Measurements from ENCODE around the gene GRIK3.

Gene GRIK3

GRCh38 chr1:36874271-36875060 lies 159.8 kb downstream of the GRIK3 start:
- no peak for DNase-seq (ENCODE audit: low read depth, low spot score)
- CTCF ChIA-PET, result no interaction called here
- POLR2A ChIA-PET, result no interaction called here
- TF ChIP-seq, protein P1, sequence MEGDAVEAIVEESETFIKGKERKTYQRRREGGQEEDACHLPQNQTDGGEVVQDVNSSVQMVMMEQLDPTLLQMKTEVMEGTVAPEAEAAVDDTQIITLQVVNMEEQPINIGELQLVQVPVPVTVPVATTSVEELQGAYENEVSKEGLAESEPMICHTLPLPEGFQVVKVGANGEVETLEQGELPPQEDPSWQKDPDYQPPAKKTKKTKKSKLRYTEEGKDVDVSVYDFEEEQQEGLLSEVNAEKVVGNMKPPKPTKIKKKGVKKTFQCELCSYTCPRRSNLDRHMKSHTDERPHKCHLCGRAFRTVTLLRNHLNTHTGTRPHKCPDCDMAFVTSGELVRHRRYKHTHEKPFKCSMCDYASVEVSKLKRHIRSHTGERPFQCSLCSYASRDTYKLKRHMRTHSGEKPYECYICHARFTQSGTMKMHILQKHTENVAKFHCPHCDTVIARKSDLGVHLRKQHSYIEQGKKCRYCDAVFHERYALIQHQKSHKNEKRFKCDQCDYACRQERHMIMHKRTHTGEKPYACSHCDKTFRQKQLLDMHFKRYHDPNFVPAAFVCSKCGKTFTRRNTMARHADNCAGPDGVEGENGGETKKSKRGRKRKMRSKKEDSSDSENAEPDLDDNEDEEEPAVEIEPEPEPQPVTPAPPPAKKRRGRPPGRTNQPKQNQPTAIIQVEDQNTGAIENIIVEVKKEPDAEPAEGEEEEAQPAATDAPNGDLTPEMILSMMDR (IDR thresholded peaks at IDR 0.05; ENCODE audit: insufficient read depth, low read length, missing control alignments), result no peak
- no peak overlapping the region for H3K4me3 ChIP-seq (ENCODE audit: low read depth, low read length)

- CTCF ChIA-PET, result no interaction called here
- TF ChIP-seq, protein P1 (IDR thresholded peaks at IDR 0.05; ENCODE audit: insufficient read depth, low read length, missing control alignments), result no peak
- no peak for DNase-seq (ENCODE audit: low read depth, low spot score)
- POLR2A ChIA-PET, result no interaction called here
- H3K4me3 ChIP-seq (ENCODE audit: low read depth, low read length), result no peak overlapping the region
Observed at GRCh38 chr1:36872858-36873257, 161.5 kb downstream of the GRIK3 start.

DNA sequence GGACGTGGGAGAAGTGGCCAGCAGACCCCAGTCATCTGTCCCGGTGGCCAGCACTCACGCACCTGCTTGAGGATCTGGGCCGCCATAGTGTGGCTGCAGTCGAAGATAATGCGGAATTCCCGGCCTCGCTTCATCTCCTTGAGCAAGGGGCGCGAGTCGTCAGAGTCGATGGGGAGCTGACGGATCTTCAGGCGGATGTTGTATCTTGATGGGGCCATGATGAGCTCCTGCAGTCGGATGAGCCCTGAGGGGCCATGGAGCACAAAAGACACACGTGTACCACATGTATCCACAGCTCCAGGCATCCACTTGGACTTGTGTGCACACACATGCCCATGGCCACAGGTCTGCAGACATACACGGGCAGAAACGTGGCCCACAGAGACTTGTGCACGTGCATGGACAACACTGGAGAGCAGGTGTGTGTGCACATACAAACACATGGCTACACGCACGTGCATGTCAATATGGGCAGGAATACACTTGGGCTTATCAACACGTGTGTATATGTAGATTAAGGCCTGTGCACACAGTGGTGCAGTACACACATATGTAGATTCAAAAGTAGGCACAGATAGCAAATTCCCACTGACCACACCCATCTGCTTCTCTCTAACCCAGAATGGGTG lies 162.1 kb downstream of the GRIK3 start:
- TF ChIP-seq, protein P1 (IDR thresholded peaks at IDR 0.05; ENCODE audit: insufficient read depth, low read length, missing control alignments), result no peak
- no peak overlapping the region for H3K4me3 ChIP-seq (ENCODE audit: low read depth, low read length)
- DNase-seq (ENCODE audit: low read depth, low spot score), result no peak
- POLR2A ChIA-PET, result no interaction called here
- CTCF ChIA-PET, result no interaction called here

DNA sequence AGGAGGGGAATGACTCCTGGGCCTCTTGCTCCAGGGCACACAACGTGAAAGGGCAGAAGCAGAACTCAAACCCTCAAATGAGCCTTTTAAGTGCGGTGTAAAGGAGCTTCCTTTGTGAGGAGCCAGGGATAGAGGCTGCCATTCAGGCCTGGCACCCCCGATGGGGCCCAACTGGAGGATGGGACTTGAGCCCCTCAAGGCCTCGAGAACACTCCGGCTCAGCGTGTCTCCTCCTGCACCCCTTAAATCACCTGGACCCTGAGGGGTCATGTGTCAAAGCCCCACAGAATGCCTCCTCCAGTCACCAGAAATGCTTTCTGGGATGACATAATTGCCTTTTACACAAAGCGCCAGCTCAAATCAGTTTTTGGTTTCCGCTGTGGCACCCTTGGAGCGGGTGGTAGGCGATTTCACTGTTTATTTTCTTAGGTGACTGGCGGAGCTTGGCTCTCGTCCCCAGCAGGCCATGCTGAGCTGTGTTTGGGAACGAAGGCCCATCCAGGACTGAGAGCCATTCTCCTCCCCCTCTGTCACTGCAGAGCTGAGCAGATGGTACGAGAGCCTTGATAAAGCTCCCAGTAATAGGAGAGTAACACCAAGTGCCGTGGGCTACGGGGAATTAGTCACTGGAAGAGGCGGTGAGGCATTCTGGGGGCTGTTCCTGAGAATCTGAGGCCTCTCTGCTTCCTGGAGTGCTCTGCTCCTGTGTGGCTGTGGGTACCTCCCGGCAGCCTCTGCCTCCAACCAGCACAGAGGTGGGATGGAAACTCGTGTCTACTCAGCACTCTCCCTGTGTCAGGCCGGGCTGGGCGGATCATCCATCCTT lies 163.0 kb downstream of the GRIK3 start:
- TF ChIP-seq, protein P1 (IDR thresholded peaks at IDR 0.05; ENCODE audit: insufficient read depth, low read length, missing control alignments), result no peak
- ChIA-PET POLR2A (no interaction called here), CTCF (no interaction called here)
- H3K4me3 ChIP-seq (ENCODE audit: low read depth, low read length), result no peak overlapping the region
- DNase-seq (ENCODE audit: low read depth, low spot score), result no peak

DNA sequence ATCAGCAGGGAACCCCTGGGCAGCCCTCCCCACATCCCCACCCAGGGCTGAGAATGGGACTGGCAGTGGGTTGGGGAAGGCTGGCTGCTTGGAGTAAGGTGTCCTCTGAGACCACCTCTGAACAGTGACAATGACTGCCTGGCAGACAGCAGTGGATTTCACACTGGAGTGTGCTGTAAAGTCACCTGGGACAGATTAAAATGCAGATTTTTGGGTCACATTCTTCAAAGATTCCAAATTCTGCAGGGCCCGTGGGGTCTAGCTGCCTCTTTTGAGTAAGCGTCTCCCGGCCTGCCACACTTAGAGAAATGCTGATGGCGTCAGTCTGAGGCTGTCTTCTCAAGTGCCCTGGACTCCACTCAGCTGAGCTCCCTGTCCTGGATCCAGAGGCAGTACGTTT lies 164.5 kb downstream of the GRIK3 start:
- no peak for DNase-seq (ENCODE audit: low read depth, low spot score)
- POLR2A ChIA-PET, result no interaction called here

More for the DNA sequence above, 164.5 kb downstream of the GRIK3 start:
- CTCF ChIA-PET, result no interaction called here
- TF ChIP-seq, protein P1 (IDR thresholded peaks at IDR 0.05; ENCODE audit: insufficient read depth, low read length, missing control alignments), result no peak
- no peak overlapping the region for H3K4me3 ChIP-seq (ENCODE audit: low read depth, low read length)
